ENCODE data around the gene LHX4. TPM values are rescaled to one million over a fixed set of nuclear protein-coding genes. Genes with fewer than 3 reads are reported as not detected.

LHX4 gene
- total and polyA plus RNA-seq, 2 of the 8 experiments (the other 6 are each of a cell fraction or from before 2014, with no cell fraction given): 0.85 to 4.9 TPM

DNA sequence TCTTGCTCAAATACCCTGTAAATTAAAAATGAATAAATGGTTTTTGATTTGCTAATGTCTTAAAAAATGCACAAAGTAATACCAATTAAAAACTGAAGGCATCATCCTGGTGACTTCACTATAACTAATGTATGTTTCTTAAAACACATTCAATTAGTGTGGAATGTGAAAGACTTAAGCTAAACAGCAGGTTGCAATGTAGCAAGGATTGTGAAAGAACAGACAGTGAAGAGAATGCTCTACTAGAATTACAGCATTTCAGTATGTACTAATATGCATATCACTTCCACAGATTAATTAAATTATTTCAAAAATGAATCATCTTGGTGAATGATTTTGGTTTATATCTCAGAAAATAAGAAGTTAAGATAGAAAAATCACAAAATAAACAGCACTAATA, 56.4 kb downstream of the LHX4 start:
- no peak overlapping the region for H3K56ac ChIP-seq (replicated peaks; ENCODE audit: insufficient read length, low read depth, low read length)
- H3K4me2 ChIP-seq (ENCODE audit: insufficient read depth in 1 of 2, low read depth in 2 of 2, low read length in 2 of 2): no peak overlapping the region
- TF ChIP-seq, protein P1, sequence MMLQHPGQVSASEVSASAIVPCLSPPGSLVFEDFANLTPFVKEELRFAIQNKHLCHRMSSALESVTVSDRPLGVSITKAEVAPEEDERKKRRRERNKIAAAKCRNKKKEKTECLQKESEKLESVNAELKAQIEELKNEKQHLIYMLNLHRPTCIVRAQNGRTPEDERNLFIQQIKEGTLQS (IDR thresholded peaks at IDR 0.05; ENCODE audit: insufficient read depth, low read depth, low read length): no peak
- TF ChIP-seq ASH2L (IDR thresholded peaks at IDR 0.05; ENCODE audit: low read length) (no peak), TCF12 (IDR thresholded peaks at IDR 0.05; ENCODE audit: low read depth, low read length) (no peak), CEBPB (IDR thresholded peaks at IDR 0.05; ENCODE audit: low read depth, low read length) (peak; percentile 60; the same call in 1 of the 2 replicates), RFX5 (IDR thresholded peaks at IDR 0.05; ENCODE audit: borderline replicate concordance, low read depth, low read length) (no peak), SRF (IDR thresholded peaks at IDR 0.05; ENCODE audit: low read depth, low read length) (no peak), PHF8 (conservative IDR thresholded peaks at IDR 0.05; ENCODE audit: low read depth, low read length) (no peak), CREB1 (IDR thresholded peaks at IDR 0.05) (no peak), RAD21 (IDR thresholded peaks at IDR 0.05 in 1 of 2, conservative IDR thresholded peaks at IDR 0.05 in 1 of 2; ENCODE audit: low read depth in 2 of 2, low read length in 2 of 2) (no peak)
- no peak overlapping the region for H2AK5ac ChIP-seq (ENCODE audit: low read depth, low read length)
- H4K8ac ChIP-seq (ENCODE audit: extremely low read depth, insufficient read depth, low read length): no peak overlapping the region
- no peaks in the 10 kb centered on the region for H3K9me3 ChIP-seq (ENCODE audit: insufficient read depth in 2 of 2, low read depth in 1 of 2, low read length in 1 of 2)
- H3K14ac ChIP-seq (ENCODE audit: insufficient read length): no peak overlapping the region
- no peak overlapping the region for H3K23ac ChIP-seq (ENCODE audit: insufficient read length)
- ChIA-PET CTCF (ENCODE audit: partially characterized antibody) (interaction anchor here (1.2 to 9.2 kb wide), 5 partner anchors 15 to 107 kb away, joined by 3 to 77 read pairs (median 5); no protein-coding TSS in a partner anchor), POLR2A (ENCODE audit: partially characterized antibody) (no interaction called here)
- H3K27me3 ChIP-seq (replicated peaks in 1 of 4; ENCODE audit: control insufficient read depth in 3 of 4, extremely low read depth in 1 of 4, insufficient read depth in 3 of 4, low read length in 3 of 4): no peaks in the 10 kb centered on the region
- peaks cover 0 to 6% (median 0%) of the 10 kb centered on the region in 4 experiments; a peak in 1 of 8 replicates for H3K36me3 ChIP-seq (ENCODE audit: control insufficient read depth in 2 of 4, insufficient read depth in 4 of 4, low read length in 3 of 4)
- no peaks in the 10 kb centered on the region for H3K79me2 ChIP-seq (ENCODE audit: control insufficient read depth in 1 of 2, insufficient read depth in 2 of 2, low read length in 2 of 2)
- no peak overlapping the region for H2BK20ac ChIP-seq (ENCODE audit: low read length)
- no peak overlapping the region for H4K5ac ChIP-seq (ENCODE audit: insufficient read length, low read depth, low read length)
- no peak overlapping the region for H2BK15ac ChIP-seq (ENCODE audit: low read length)
- no peaks in the 10 kb centered on the region for H3K79me1 ChIP-seq (ENCODE audit: low read depth, low read length)
- H3K9ac ChIP-seq (replicated peaks in 1 of 4; ENCODE audit: extremely low read depth in 1 of 4, low read depth in 3 of 4, low read length in 3 of 4): no peak overlapping the region
- no peaks in the 10 kb centered on the region for H3K4me1 ChIP-seq (replicated peaks in 1 of 4; ENCODE audit: control insufficient read depth in 3 of 4, insufficient read depth in 4 of 4, low read length in 3 of 4)
- no peaks in the 10 kb centered on the region for H3K23me2 ChIP-seq (ENCODE audit: low read depth, low read length)
- H2BK120ac ChIP-seq (replicated peaks; ENCODE audit: low read depth, low read length): no peak overlapping the region
- H3K4me3 ChIP-seq (ENCODE audit: extremely low read depth in 1 of 4, insufficient read depth in 2 of 4, low read depth in 3 of 4, low read length in 4 of 4): no peak overlapping the region
- no peak overlapping the region for H2BK12ac ChIP-seq (ENCODE audit: low read depth, low read length)
- H3K18ac ChIP-seq (ENCODE audit: extremely low read depth, low read length): no peak overlapping the region
- H4K91ac ChIP-seq (replicated peaks; ENCODE audit: insufficient read length, low read length): no peak overlapping the region
- DNase-seq (ENCODE audit: low read depth in 1 of 2, low spot score in 2 of 2): no peak
- H2AFZ ChIP-seq (ENCODE audit: low read length): no peak overlapping the region
- H3K4ac ChIP-seq (replicated peaks; ENCODE audit: insufficient read length, low read depth, low read length): no peak overlapping the region
- H2BK5ac ChIP-seq (ENCODE audit: low read depth, low read length): no peak overlapping the region
- no peak overlapping the region for H3K27ac ChIP-seq (ENCODE audit: low read depth, low read length)
- H4K20me1 ChIP-seq (replicated peaks in 1 of 2; ENCODE audit: control insufficient read depth in 1 of 2, insufficient read depth in 2 of 2, low read length in 2 of 2): no peaks in the 10 kb centered on the region
- FAIRE-seq: no peak

All from H1 (cell line).